HG03439 (cell line): ENCODE results near the gene SPATC1L.
"Not testable (repeated sequence)": the region's sequence is repeated elsewhere in the genome, so short reads cannot be mapped to it uniquely, and the experiment has no call there.

Source experiments
- ATAC-seq: cut with Tn5 transposase; IDR thresholded peaks from one replicate; pipeline ENCODE4 v1.9.1; 2021; ENCODE audit warnings: mild to moderate bottlenecking, moderate library complexity; ENCODE audit not compliant: unreplicated experiment

The SPATC1L gene

DNA sequence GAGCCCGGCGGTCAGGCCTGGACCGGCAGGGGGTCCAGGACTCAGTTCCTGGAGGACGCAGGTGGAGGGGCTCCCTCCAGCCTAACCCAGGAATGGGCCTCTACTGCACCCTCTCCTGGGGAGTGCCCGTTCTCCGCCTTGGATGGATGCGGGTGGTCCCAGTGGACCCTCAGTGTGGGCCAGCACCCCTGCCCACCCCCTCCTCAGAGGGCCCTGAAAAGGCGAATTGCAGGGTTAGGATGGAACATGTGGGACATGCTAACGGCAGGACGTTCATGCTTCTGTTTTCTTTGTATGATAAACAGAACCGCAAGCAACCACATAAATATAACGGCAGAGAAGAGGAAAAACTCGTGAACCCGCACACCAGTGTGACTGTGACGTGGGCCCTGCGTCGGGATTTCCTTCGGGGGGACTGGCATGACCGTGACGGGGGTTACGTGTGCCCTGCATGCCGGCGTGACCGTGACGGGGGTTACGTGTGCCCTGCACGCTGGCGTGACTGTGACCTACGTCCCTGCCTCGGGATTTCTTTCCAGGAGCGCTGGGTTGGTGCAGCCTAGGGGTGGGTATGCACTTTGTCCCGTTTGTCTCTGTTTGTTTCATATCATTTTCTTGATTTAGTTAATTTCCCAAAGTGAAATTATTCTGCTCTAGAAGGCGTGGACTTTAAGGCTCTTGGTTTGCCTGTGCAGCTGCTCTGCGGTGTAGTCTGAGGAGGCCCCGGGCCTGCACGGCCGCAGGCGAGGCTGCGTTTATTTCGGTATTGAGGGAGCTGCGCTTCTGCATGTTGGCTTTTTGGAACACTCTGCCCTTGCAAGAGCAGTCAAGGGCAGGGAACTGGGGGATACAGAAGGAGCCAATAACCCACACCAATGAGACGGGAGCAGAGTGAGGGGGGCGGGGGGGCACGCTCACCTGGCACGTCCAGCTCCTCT is 32.0 kb downstream of the SPATC1L start:
- no peak for ATAC-seq

DNA sequence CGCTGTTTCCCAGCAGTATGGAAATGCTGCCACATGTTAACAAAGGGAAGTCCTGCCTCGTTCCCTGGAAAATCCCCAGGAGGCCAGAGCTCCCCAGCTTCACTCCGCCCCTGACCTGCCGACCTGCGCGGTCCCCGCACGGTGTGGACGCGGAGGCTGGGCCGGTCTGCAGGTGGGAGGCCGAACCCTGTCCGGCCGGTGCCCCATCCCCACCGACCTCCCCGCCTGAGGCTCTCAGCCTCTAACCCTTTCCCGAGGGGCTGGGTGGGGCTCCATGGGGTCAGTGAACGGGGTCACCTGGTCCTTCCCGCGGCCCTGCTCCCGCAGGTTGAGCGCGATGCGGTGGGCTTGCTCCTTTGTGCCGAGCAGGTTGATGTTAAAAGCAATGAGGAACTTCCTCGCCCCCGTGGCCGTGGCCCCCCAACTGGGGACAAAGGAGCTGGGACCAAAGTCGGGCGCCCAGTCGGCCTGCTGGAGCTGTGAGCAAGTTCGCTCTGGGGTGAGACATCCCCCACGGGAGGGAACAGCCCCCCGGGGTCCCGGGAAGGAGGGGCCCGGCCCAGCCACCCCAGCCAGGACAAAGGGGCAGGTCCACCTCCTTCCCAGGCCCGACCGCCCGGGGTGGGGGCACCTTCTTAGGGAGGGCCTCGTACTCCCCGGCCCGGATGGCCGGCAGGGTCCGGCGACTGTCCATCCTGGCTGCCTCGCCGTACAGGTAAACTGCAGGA is 32.8 kb downstream of the SPATC1L start:
- no peak for ATAC-seq

DNA sequence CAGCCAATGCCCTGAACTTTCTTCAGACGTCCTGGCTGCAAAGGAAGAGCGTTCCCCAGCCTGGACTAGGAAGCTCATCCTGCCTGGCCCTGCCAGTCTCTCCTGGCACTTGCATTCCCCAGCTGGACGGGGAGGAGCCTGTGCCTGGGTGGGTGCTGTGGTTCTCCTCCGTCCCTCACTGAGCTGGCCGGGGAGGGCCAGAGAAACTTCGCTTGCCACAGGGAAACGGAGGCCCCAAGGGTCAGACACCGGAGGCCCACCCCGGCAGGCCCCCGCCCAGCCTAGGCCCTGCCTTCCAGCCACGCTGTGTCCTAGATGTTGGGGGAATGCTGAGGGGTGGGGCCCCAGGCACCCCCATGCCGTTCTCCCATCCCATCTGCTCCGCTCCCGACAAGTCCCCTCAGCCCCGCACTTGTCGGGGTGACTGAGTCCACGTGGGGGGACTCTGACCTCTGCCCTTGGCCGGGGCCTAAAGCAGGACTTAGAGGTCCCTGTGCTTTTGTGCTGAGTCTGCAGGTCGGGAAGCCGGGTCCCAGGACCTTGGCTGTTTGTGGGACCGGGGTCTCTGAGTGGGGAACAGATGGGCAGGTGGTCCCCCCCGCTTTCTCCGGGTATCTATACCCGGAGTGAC is 33.7 kb downstream of the SPATC1L start:
- no peak for ATAC-seq

DNA sequence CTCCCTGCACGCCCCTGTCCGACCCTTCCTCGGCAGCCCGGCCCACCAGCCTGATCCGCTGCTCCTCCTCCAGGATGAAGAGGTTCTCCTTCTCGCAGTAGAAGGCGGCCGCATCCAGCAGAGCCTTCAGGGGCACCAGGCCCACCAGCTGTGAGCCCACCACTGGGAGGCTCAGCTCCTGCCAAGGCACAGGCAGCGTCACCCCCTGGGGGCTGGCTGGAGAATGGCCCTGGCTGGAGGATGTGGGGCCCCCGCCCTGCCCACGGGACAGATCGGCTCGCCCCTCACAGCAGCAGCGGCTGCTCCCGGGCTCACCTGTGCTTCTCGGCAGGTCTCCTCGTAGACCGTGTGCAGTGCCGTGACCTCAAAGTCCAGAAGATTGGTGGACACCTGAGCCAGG is 34.2 kb downstream of the SPATC1L start:
- ATAC-seq, result no peak

DNA sequence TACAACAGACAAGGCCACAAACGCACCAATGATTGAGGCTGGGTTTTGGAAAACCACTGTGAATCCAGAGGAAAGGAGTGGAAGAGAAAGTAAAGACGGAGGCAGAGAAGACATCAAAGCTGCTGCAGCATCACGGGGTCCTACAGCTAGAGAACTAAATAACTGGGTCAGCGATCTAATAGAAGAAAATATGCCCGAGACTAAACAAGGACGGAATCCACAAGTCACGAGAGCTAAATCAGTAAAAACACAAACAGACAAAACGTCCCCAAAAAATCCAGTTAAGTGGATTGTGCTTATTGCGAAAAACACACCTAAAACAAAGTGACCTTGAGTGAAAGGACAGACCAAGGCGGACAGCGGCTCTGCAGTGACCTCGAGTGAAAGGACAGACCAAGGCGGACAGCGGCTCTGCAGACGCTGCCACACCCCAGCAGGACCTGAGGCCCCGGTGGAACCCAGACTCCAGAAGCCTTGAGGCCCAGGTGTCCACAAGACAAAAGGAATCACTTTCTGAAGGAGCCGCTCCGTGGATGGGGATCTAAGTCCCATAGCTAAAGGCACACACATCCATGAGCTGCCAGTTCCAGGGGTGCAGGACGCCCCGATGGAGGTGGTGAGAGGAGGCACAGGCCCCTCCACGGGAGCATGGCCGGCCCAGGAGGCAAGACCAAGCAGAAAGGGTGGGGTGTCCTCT is 34.9 kb downstream of the SPATC1L start:
- ATAC-seq, result no peak

DNA sequence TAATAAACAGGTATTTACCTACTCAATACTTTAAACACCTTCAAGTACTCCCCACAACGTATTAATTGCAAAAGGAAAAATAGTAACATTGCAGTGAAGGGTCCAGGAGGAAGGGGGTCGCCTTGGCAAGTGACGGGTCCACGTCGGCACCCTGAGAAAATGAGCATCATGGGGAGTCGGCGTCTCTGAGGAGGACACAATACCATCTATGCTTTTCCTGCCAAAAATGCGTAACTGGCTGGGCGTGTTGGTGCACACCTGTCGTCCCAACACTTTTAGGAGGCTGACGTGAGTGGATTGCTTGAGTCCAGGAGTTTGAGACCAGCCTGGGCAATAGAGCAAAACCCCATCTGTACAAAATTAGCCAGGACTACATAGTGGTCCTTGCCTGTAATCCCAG is 36.2 kb downstream of the SPATC1L start:
- no peak for ATAC-seq

DNA sequence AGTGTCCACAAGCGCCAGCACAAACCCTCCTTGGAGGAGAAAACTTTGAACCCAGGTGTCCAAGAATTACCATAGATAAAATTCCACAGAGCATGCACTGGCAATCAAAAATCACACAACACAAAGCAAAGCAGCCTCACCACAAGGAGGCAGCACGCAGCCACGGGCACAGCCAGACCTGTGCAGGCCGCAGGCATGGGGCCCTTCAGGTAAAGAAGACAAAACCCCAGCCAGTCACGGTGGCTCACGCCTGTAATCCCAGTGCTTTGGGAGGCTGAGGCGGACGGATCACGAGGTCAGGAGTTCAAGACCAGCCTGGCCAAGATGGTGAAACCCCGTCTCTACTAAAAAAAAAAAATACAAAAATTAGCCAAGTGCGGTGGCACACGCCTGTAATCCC is 36.8 kb downstream of the SPATC1L start:
- ATAC-seq, result not testable (repeated sequence)

DNA sequence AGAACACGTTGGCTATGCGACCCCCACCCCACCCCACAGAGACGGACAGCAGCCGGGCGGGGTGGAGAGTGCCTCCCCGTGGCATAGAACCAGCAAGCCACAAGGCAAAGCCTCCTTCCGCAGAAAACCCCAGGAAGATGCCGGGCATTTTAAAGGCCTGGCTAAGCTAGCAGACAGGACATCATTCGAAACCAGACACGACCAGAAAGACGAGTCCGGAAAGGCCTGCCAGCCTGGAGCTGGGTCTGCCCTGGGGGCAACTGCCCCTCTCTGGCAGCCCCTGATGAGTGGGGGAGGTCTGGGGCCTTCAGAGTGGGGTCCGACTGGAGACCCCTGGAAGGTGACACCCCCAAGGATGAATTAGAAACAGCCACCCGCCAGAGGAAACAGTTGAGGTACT is 37.4 kb downstream of the SPATC1L start:
- no peak for ATAC-seq

DNA sequence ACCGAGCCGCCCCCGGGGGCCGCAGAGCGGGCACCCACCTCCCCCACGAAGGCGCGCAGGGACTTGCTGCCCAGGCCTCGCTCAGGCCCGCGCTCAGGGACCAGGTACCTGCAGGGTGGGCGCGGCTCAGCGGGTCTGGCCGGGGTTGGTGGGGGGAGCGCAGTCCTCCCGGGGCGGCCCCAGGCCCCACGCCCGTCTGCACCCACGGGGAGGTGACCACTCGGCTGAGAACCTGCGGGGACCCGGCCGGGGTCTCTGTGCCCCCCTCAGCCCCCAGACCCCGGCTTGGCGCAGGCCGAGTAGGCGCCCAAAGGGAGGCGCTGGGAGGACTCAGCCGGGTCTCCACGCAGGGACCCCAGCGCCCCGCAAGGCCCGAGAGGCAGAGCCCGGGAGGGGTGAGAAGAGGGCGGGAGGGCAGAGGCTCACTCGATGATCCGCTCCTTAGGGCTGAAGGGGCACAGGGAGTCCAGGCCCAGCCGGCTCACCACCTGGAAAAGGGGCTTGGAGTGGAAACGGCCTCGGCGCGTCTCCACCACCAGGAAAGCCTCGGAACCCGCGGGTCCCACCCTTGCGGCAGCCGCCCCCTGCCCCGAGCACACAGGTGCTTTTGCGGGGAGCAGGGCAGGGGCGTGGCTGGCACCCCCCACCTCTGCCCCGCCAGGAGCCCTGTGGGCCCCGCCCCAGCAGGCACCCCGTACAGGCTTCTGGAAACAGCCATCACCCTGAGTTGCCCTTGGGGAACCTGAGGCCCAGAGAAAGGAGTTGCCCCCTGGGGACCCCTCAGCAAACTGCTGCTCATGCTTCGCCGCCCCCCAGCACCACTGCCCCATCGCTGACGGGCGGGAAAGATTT is 38.2 kb downstream of the SPATC1L start:
- no peak for ATAC-seq

DNA sequence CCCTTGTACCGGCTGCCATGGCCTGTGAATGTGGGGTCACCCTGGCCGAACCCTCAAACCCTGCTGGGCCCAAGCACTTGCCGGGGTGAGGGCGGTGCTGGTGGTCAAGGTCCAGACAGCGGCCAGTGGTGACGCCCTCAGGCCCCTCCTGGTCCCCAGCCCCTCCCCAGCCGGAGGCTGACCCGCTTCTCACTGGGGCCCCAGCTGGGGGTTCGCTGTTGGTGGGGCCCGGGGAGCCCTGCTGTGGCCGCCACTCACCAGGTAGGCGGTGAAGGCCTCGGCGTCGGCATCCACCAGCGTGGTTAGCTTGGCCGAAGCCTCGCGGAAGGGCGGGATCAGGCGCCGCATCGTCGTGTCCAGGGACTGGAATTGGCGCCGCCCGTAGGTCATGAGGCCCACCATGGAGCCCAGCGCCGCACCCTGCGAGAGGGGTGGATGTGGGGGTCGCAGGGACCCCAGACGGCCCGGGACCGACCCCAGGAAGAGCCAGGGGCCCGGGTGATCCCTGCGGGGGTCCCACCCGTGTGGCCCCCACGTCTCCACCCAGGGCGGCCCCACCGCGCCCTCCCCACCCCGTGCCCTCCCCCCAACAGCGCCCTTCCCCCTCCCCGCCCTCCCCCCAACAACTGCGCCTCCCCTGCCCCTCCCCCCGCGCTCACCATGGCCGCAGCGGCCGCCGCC is 39.0 kb downstream of the SPATC1L start:
- ATAC-seq, result no peak

DNA sequence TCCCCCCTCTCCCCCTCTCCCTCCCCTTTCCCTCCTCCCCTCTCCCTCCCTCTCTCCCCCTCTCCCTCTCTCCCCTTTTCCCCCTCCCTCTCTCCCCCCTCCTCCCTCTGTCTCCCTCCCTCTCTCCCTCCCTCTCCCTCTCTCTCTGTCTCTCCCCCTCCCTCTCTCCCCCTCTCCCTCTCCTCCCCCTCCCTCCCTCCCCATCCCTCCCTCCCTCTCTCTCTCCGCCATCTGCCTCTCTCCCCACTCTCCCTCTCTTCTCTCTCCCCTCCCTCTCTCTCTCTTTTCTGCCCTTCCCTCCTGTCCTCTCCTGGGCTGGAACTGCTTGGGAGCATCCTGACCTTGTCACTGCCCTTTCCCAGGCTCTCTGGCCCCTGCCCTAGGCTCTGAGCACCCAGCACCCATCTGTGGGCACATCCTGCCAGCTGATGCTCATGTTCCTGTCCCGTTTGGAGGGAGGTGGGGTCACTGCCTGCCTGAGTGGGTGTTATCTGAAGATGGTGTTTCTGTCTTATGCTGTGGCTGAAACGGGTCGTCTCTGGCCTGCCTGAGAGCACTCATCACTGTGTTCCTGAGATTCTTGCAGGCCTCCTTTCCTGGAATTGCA is 39.7 kb downstream of the SPATC1L start:
- no peak for ATAC-seq

DNA sequence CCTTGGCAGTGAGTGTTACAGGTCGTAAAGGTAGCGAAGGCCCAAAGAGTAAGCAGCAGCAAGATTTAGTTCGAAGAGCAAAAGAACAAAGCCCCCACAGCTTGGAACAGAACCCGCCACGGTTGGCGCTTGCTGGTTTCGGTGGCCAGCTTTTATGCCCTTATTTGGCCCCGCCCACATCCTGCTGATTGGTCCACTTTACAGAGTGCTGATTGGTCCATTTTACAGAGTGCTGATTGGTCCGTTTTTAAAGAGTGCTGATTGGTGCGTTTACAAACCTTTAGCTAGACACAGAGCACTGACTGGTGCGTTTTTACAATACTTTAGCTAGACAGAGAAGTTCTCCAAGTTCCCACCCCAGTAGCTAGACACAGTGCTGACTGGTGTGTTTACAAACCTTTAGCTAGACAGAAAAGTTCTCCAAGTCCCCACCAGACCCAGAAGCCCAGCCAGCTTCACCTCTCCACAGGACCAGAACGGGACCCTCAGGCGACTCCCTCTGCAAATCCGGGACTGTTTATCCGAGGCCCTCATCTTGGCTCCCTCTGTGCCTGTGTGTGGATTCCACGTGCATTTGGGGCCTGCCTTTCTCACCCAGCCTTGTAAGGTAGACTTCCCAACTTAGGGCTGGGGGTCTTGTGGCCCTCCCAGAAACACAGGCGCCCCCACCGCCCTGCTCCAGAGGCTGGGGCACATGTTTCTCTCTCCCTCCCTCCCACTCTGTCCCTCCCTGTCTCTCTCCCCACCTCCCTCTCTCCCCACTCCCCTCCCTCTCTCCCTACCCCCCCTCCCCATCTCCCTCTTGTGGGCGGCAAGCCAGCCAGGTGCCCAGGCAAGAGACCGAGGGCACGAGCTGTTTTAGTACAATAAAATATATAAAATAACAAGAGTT is 41.4 kb downstream of the SPATC1L start:
- ATAC-seq, result no peak

DNA sequence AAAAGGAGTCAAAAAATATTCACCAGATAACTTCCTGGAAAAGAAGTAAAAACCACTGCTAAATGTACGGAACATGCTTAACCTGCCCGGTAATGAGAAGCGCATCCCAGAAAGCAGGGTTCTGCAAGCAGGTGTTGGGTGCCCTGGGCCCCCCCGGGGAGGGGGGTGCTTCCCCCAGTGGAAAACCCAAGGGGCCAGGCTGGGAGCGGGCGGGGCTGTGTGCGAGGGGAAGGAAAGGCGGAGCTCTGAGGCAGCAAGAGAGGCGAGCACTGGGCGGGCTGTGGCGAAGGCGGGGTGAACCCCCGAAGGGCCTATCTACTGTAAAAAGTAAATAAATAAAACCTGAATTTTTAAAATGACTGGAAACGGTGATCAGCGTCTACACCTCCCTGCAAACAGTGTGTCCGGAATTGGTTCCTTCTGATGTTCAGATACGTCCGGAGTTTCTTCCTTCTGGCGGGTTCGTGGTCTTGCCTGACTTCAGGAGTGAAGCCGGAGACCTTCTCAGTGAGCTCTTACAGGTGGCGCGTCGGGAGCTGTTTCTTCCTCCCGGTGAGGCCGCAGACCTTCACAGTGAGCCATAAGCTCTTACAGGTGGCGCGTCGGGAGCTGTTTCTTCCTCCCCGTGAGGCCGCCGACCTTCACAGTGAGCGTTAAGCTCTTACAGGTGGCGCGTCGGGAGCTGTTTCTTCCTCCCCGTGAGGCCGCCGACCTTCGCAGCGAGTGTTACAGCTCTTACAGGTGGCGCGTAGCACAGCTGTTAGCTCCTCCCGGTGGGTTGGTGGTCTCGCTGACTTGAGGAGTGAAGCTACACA is 42.3 kb downstream of the SPATC1L start:
- ATAC-seq, result no peak

DNA sequence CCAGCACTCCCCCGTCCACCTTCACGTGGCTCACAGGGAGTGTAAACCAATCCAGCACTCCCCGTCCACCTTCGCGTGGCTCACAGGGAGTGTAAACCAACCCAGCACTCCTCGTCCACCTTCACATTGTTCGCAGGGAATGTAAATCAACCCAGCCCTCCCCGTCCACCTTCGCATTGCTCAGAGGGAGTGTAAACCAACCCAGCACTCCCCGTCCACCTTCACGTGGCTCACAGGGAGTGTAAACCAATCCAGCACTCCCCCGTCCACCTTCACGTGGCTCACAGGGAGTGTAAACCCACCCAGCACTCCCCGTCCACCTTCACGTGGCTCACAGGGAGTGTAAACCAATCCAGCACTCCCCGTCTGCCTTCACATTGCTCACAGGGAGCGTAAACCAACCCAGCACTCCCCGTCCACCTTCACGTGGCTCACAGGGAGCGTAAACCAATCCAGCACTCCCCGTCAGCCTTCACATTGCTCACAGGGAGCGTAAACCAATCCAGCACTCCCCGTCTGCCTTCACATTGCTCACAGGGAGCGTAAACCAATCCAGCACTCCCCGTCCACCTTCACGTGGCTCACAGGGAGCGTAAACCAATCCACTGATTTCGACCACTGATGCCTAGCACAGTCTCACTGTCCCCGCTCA is 43.8 kb downstream of the SPATC1L start:
- ATAC-seq, result not testable (repeated sequence)

DNA sequence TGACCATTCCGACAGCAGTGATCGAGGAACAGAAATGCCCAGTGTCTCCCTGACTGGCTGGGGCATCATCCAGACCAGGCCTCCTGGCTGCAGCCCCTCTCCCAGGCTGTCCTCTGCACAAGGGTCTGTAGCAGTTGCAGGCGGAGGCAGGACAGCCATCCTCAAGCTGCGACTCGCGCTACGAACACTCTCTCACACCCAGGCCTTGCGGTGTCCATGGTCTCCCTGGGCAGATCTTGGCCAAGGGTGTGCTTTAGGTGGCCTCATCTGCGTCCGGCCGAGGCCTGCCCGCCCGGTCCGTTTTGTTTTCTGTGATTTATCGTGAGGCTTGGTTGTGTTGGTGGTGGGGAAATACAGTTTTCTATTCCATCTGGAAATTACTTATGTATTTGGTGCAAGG is 44.6 kb downstream of the SPATC1L start:
- no peak for ATAC-seq

DNA sequence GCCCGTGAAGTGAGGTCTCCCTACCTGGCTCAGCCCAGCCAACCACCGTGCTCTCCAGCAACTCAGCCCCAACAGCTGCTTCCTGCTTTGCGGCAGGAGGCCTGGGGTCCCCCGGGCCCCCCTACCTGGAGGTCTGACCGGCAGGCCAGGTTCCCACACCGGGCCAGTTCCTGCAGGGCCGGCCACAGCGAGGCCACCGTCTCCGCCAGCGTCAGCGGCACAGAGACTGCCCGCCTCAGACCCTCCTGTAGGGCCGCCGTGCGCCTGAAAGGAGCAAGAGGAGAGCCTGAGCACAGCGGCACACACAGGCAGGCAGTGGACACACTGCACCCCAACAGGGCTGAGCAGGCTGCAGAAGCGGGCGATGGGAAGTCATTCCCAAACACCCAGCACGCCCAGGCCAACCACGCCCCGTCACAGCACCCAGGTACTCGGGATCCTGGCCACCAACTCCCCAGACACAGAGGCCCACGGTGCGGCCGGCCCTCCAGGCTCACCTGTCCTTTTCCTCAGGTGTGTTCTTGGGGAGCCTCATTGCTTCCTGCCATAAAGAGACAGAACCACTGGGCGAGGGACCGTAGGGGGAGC is 45.8 kb downstream of the SPATC1L start:
- no peak for ATAC-seq
